Tibial artery (tissue), 4 donors: Measurements from ENCODE around the gene RIPK4.

Experiments
- DNase-seq, 2 donors: peaks; one replicate each; pipeline ENCODE4 v3.0.0-alpha.2; 2019
- H3K27ac ChIP-seq, 2 donors: fragments of 200-600 bp; sonication (generic) in 1 of 2; 1 replicate in 1 of 2; 2 replicates in 1 of 2; pipeline ENCODE4 v1.5.1; 2018 to 2019; ENCODE audit warnings: mild to moderate bottlenecking in 1 of 2
- H3K27me3 ChIP-seq, 2 donors: fragments of 200-600 bp; sonication (generic) in 1 of 2; one replicate each; pipeline versions ENCODE4 v1.5.1 to v1.6.0; 2016 to 2019
- H3K36me3 ChIP-seq, 3 donors: fragments of 200-600 bp; sonication (generic) in 2 of 3; one replicate each; pipeline ENCODE4 v1.5.1; 2016 to 2019; ENCODE audit warnings: mild to moderate bottlenecking in 2 of 3
- H3K4me1 ChIP-seq, 4 donors: fragments of 200-600 bp; sonication (generic) in 2 of 4; 1 replicate in 3 of 4; 2 replicates in 1 of 4; pipeline ENCODE4 v1.5.1; 2016 to 2019
- H3K4me3 ChIP-seq, 2 donors: fragments of 200-600 bp; sonication (generic) in 1 of 2; 1 replicate in 1 of 2; 2 replicates in 1 of 2; pipeline ENCODE4 v1.5.1; 2018 to 2019; ENCODE audit warnings: mild to moderate bottlenecking in 2 of 2
- H3K9me3 ChIP-seq, 3 donors: fragments of 200-600 bp; sonication (generic) in 1 of 3; one replicate each; pipeline ENCODE4 v1.5.1; 2016 to 2019
- CTCF ChIP-seq, 2 experiments: fragments of 200-600 bp in 1 of 2; fragments of 450-650 bp in 1 of 2; IDR thresholded peaks; one replicate each; pipeline ENCODE4 v1.5.1; 2017 to 2019; ENCODE audit warnings: antibody characterized with exemption in 2 of 2, mild to moderate bottlenecking in 1 of 2, moderate library complexity in 1 of 2
- intact Hi-C: fragments of 100-400 bp; cut with DNase I; formaldehyde crosslinking; loops from one replicate; pipeline ENCODE4 v1.15.0; 2023; ENCODE audit warnings: low total_unique reads

Gene RIPK4

GRCh38 chr21:41764558-41765419 lies 2.1 kb downstream of the RIPK4 start:
- Histone ChIP-seq H3K9me3 (no peaks in the 10 kb centered on the region), H3K4me3 (no peak overlapping the region), H3K27ac (no peak overlapping the region), H3K4me1 (peaks cover 0 to 53% (median 35%) of the 10 kb centered on the region in 4 donors), H3K27me3 (peaks cover 0 to 13% of the 10 kb centered on the region in 2 donors), H3K36me3 (no peaks in the 10 kb centered on the region)
- no peak for TF ChIP-seq CTCF (IDR thresholded peaks at IDR 0.05)
- DNase-seq: no peak
- intact Hi-C loops: loop anchor here (5.0 kb wide), 1 partner anchor 37 kb away; no protein-coding TSS in a partner anchor

- Histone ChIP-seq H3K27ac (peak overlapping the region; percentile 20 to 34), H3K4me1 (peaks cover 0 to 60% (median 35%) of the 10 kb centered on the region in 4 donors), H3K36me3 (no peaks in the 10 kb centered on the region), H3K9me3 (no peaks in the 10 kb centered on the region), H3K27me3 (peaks cover 0 to 9% of the 10 kb centered on the region in 2 donors), H3K4me3 (no peak overlapping the region)
- intact Hi-C loops: loop anchor here (5.0 kb wide), 1 partner anchor 37 kb away; no protein-coding TSS in a partner anchor
- no peak for DNase-seq
- no peak for TF ChIP-seq CTCF (IDR thresholded peaks at IDR 0.05)
These were observed 2.9 kb downstream of the RIPK4 start for GRCh38 chr21:41763996-41764395.

GRCh38 chr21:41763398-41763931 lies 3.4 kb downstream of the RIPK4 start:
- H3K4me3 ChIP-seq: no peak overlapping the region
- peak overlapping the region; percentile 20 to 34 for H3K27ac ChIP-seq
- no peaks in the 10 kb centered on the region for H3K36me3 ChIP-seq
- no peak for TF ChIP-seq CTCF (IDR thresholded peaks at IDR 0.05)
- no peak for DNase-seq
- peaks cover 0 to 64% (median 36%) of the 10 kb centered on the region in 4 donors for H3K4me1 ChIP-seq
- intact Hi-C loops: loop anchor here (5.0 kb wide), 1 partner anchor 36 kb away; no protein-coding TSS in a partner anchor
- no peaks in the 10 kb centered on the region for H3K9me3 ChIP-seq
- H3K27me3 ChIP-seq: peaks cover 0 to 9% of the 10 kb centered on the region in 2 donors

- Histone ChIP-seq H3K9me3 (no peaks in the 10 kb centered on the region), H3K4me1 (peaks cover 0 to 61% (median 36%) of the 10 kb centered on the region in 4 donors), H3K27me3 (peaks cover 0 to 9% of the 10 kb centered on the region in 2 donors), H3K36me3 (no peaks in the 10 kb centered on the region), H3K4me3 (no peak overlapping the region), H3K27ac (peak overlapping the region in 1 of 2 donors; percentile 20)
- DNase-seq: no peak
- no peak for TF ChIP-seq CTCF (IDR thresholded peaks at IDR 0.05)
- intact Hi-C loops: loop anchor here (5.0 kb wide), 1 partner anchor 35 kb away; no protein-coding TSS in a partner anchor
These were observed 4.1 kb downstream of the RIPK4 start for GRCh38 chr21:41762753-41763152.

- no peaks in the 10 kb centered on the region for H3K9me3 ChIP-seq
- no peak for TF ChIP-seq CTCF (IDR thresholded peaks at IDR 0.05)
- H3K36me3 ChIP-seq: no peaks in the 10 kb centered on the region
- peak overlapping the region; percentile 38 to 44 for H3K4me3 ChIP-seq
- H3K27me3 ChIP-seq: peaks cover 0 to 9% of the 10 kb centered on the region in 2 donors
- peak in 1 of 2 donors; percentile 51 for DNase-seq
- H3K27ac ChIP-seq: peak overlapping the region; percentile 66 to 81
- intact Hi-C loops: loop anchor here (5.0 kb wide), 1 partner anchor 35 kb away; no protein-coding TSS in a partner anchor
- peaks cover 0 to 57% (median 36%) of the 10 kb centered on the region in 4 donors for H3K4me1 ChIP-seq
These were observed 4.8 kb downstream of the RIPK4 start for GRCh38 chr21:41761934-41762635.
